Nephron (organoid): ENCODE results near the gene KBTBD13.

Experiments
- H3K27ac Mint-ChIP-seq, 3 experiments: 2 replicates each; pipeline ENCODE4 v1.8.0; 2020; ENCODE audit warnings: mixed read lengths in 3 of 3, mild to moderate bottlenecking in 2 of 3, moderate library complexity in 1 of 3
- H3K27me3 Mint-ChIP-seq: 2 replicates; pipeline ENCODE4 v1.8.0; 2021; ENCODE audit warnings: low read depth, mild to moderate bottlenecking, moderate library complexity, mixed read lengths
- H3K36me3 Mint-ChIP-seq: 2 replicates; pipeline ENCODE4 v1.8.0; 2020; ENCODE audit warnings: low read depth, mixed read lengths
- H3K4me1 Mint-ChIP-seq: 2 replicates; pipeline ENCODE4 v1.8.0; 2020; ENCODE audit warnings: mixed read lengths
- H3K4me3 Mint-ChIP-seq, 3 experiments: 2 replicates each; pipeline ENCODE4 v1.8.0; 2020; ENCODE audit warnings: mild to moderate bottlenecking in 3 of 3, mixed read lengths in 3 of 3, moderate library complexity in 2 of 3
- H3K9me3 Mint-ChIP-seq: 2 replicates; pipeline ENCODE4 v1.8.0; 2020; ENCODE audit warnings: mixed read lengths
- CTCF ChIP-seq, 3 experiments: fragments of 200-600 bp; sonication (generic); IDR thresholded peaks; one replicate each; pipeline ENCODE4 v1.5.0; 2021; ENCODE audit warnings: antibody characterized with exemption in 3 of 3; ENCODE audit not compliant: unreplicated experiment in 3 of 3

KBTBD13 gene

GRCh38 chr15:65057549-65057940 lies 19.0 kb upstream of the KBTBD13 start:
- Mint-ChIP-seq H3K27ac (peak overlapping the region in 2 of 3 experiments; percentile 50 to 94), H3K36me3 (peaks cover 53% of the 10 kb centered on the region), H3K9me3 (no peaks in the 10 kb centered on the region), H3K4me3 (no peak overlapping the region), H3K4me1 (peaks cover 11% of the 10 kb centered on the region), H3K27me3 (no peaks in the 10 kb centered on the region)
- TF ChIP-seq CTCF (IDR thresholded peaks at IDR 0.05; ENCODE audit: unreplicated experiment in 3 of 3) = no peak

GRCh38 chr15:65058394-65059368 lies 17.9 kb upstream of the KBTBD13 start:
- no peak for TF ChIP-seq CTCF (IDR thresholded peaks at IDR 0.05; ENCODE audit: unreplicated experiment in 3 of 3)
- peaks cover 62% of the 10 kb centered on the region for H3K36me3 Mint-ChIP-seq
- peaks cover 15% of the 10 kb centered on the region for H3K4me1 Mint-ChIP-seq
- no peak overlapping the region for H3K4me3 Mint-ChIP-seq
- H3K27me3 Mint-ChIP-seq = no peaks in the 10 kb centered on the region
- peak overlapping the region in 1 of 3 experiments; percentile 38 for H3K27ac Mint-ChIP-seq
- no peaks in the 10 kb centered on the region for H3K9me3 Mint-ChIP-seq

GRCh38 chr15:65059369-65059750 lies 17.2 kb upstream of the KBTBD13 start:
- no peak overlapping the region for H3K4me3 Mint-ChIP-seq
- peaks cover 15% of the 10 kb centered on the region for H3K4me1 Mint-ChIP-seq
- peaks cover 62% of the 10 kb centered on the region for H3K36me3 Mint-ChIP-seq
- no peak for TF ChIP-seq CTCF (IDR thresholded peaks at IDR 0.05; ENCODE audit: unreplicated experiment in 3 of 3)
- no peak overlapping the region for H3K27ac Mint-ChIP-seq
- H3K27me3 Mint-ChIP-seq = no peaks in the 10 kb centered on the region
- no peaks in the 10 kb centered on the region for H3K9me3 Mint-ChIP-seq

- TF ChIP-seq CTCF (IDR thresholded peaks at IDR 0.05; ENCODE audit: unreplicated experiment in 3 of 3) = no peak
- H3K27me3 Mint-ChIP-seq = no peaks in the 10 kb centered on the region
- H3K36me3 Mint-ChIP-seq = peaks cover 57% of the 10 kb centered on the region
- no peak overlapping the region for H3K27ac Mint-ChIP-seq
- peaks cover 15% of the 10 kb centered on the region for H3K4me1 Mint-ChIP-seq
- H3K4me3 Mint-ChIP-seq = no peak overlapping the region
- H3K9me3 Mint-ChIP-seq = no peaks in the 10 kb centered on the region
These were observed 16.5 kb upstream of the KBTBD13 start for GRCh38 chr15:65059931-65060596.

- Mint-ChIP-seq H3K27ac (no peak overlapping the region), H3K4me1 (peaks cover 23% of the 10 kb centered on the region), H3K36me3 (peaks cover 52% of the 10 kb centered on the region), H3K9me3 (no peaks in the 10 kb centered on the region), H3K27me3 (no peaks in the 10 kb centered on the region), H3K4me3 (no peak overlapping the region)
- no peak for TF ChIP-seq CTCF (IDR thresholded peaks at IDR 0.05; ENCODE audit: unreplicated experiment in 3 of 3)
These were observed 15.7 kb upstream of the KBTBD13 start for GRCh38 chr15:65060641-65061397.
